HG03342 (cell line): ENCODE measurements around the gene RAD51B.
"Not testable (repeated sequence)": the region's sequence is repeated elsewhere in the genome, so short reads cannot be mapped to it uniquely, and the experiment has no call there.

Source experiments
- ATAC-seq: cut with Tn5 transposase; IDR thresholded peaks from one replicate; pipeline ENCODE4 v1.9.1; 2021; ENCODE audit warnings: mild to moderate bottlenecking, moderate library complexity; ENCODE audit not compliant: unreplicated experiment

The RAD51B gene

GRCh38 chr14:67942080-67942710 lies 122.6 kb downstream of the RAD51B start:
- ATAC-seq = no peak

GRCh38 chr14:67943947-67944346 lies 124.4 kb downstream of the RAD51B start:
- ATAC-seq = no peak

- no peak for ATAC-seq
These were observed 125.0 kb downstream of the RAD51B start for GRCh38 chr14:67944605-67945004.

- no peak for ATAC-seq
These were observed 130.2 kb downstream of the RAD51B start for GRCh38 chr14:67949771-67950170.

GRCh38 chr14:67950386-67950785 lies 130.8 kb downstream of the RAD51B start:
- no peak for ATAC-seq

GRCh38 chr14:67951529-67952135 lies 132.1 kb downstream of the RAD51B start:
- no peak for ATAC-seq

GRCh38 chr14:67952381-67952780 lies 132.8 kb downstream of the RAD51B start:
- ATAC-seq = no peak

- ATAC-seq = no peak
These were observed 133.2 kb downstream of the RAD51B start for GRCh38 chr14:67952786-67953185.

- no peak for ATAC-seq
These were observed 135.7 kb downstream of the RAD51B start for GRCh38 chr14:67955261-67955660.

- ATAC-seq = no peak
These were observed 138.4 kb downstream of the RAD51B start for GRCh38 chr14:67957946-67958345.

GRCh38 chr14:67961676-67962075 lies 142.1 kb downstream of the RAD51B start:
- no peak for ATAC-seq

GRCh38 chr14:67962215-67962644 lies 142.7 kb downstream of the RAD51B start:
- peak; percentile 51 for ATAC-seq

GRCh38 chr14:67963545-67963944 lies 144.0 kb downstream of the RAD51B start:
- ATAC-seq = no peak

- no peak for ATAC-seq
These were observed 144.6 kb downstream of the RAD51B start for GRCh38 chr14:67963960-67964812.

- ATAC-seq = no peak
These were observed 146.1 kb downstream of the RAD51B start for GRCh38 chr14:67965696-67966095.

GRCh38 chr14:67967206-67967605 lies 147.6 kb downstream of the RAD51B start:
- ATAC-seq = no peak

- not testable (repeated sequence) for ATAC-seq
These were observed 148.4 kb downstream of the RAD51B start for GRCh38 chr14:67967970-67968369.

- ATAC-seq = no peak
These were observed 151.3 kb downstream of the RAD51B start for GRCh38 chr14:67970923-67971322.

- no peak for ATAC-seq
These were observed 152.3 kb downstream of the RAD51B start for GRCh38 chr14:67971627-67972625.

- no peak for ATAC-seq
These were observed 153.9 kb downstream of the RAD51B start for GRCh38 chr14:67973436-67973835.

GRCh38 chr14:67975470-67975869 lies 155.9 kb downstream of the RAD51B start:
- ATAC-seq = no peak
